ENCODE measurements around the gene TEX2. TPM values are rescaled to one million over a fixed set of nuclear protein-coding genes. Genes with fewer than 3 reads are reported as not detected.
A peak's percentile ranks its signal among the peaks of the same experiment; 100 is the strongest.

Gene TEX2
- total and polyA plus RNA-seq, 2 of the 13 experiments (the other 11 are each of a cell fraction or from before 2014, with no cell fraction given), result 21.4 to 37.7 TPM

GRCh38 chr17:64216338-64217248, 46.5 kb downstream of the TEX2 start (continued):
- TF ChIP-seq ETV5 (CRISPR knock-in tag; IDR thresholded peaks at IDR 0.05; ENCODE audit: borderline replicate concordance) (peak; percentile 74; the same call in 1 of the 2 replicates), DZIP1 (CRISPR knock-in tag; IDR thresholded peaks at IDR 0.05) (0 out of 2 replicates have a peak, but pooled peaks have one; percentile 59)

- intact Hi-C loops (cut with micrococcal nuclease; ENCODE audit: unreplicated experiment), result loop anchor here (1.0 to 5.0 kb wide), 4 partner anchors 25 to 66 kb away; partner anchors contain the start of gene TEX2
- Histone ChIP-seq H3K9ac (ENCODE audit: insufficient read depth, low read depth, low read length) (peak overlapping the region; percentile 81), H3K4me2 (ENCODE audit: low read depth, low read length) (peak overlapping the region; percentile 97), H3K9me3 (ENCODE audit: low read length) (no peaks in the 10 kb centered on the region), H3K4me3 (replicated peaks in 1 of 3; ENCODE audit: insufficient read depth in 1 of 3, low read depth in 2 of 3, low read length in 3 of 3) (peak overlapping the region in 2 of 3 experiments; percentile 55 to 68; a peak in 3 of 6 replicates), H3K27me3 (ENCODE audit: control insufficient read depth in 1 of 2, insufficient read depth in 2 of 2, low read length in 2 of 2) (no peaks in the 10 kb centered on the region), H3K27ac (ENCODE audit: extremely low read length, insufficient read depth, low read length) (peak overlapping the region; percentile 97), H4K20me1 (ENCODE audit: insufficient read depth, low read length) (no peaks in the 10 kb centered on the region), H2AFZ (ENCODE audit: low read length) (no peak overlapping the region), H3K36me3 (replicated peaks in 1 of 2; ENCODE audit: control insufficient read depth in 1 of 2, insufficient read depth in 2 of 2, low read length in 2 of 2) (peaks cover 14 to 24% of the 10 kb centered on the region in 2 experiments), H3K79me2 (ENCODE audit: insufficient read depth, low read length) (peaks cover 36% of the 10 kb centered on the region), H3K4me1 (ENCODE audit: insufficient read depth, low read length) (peaks cover 48% of the 10 kb centered on the region)
- in situ Hi-C loops (cut with HindIII; ENCODE audit: extremely low pct_ligation_motif_present, low pct_unique_long_range_greater_than_20kb), result no loop called here
- no peak for DNase-seq (ENCODE audit: low spot score)
- no TSS peak for BruUV-seq (replicated peaks)
- no peak for ATAC-seq
- CTCF ChIA-PET (ENCODE audit: low intra/inter-chr PET ratio, low total read pairs), result interaction anchor here (1.2 to 1.3 kb wide), 2 partner anchors 65 to 75 kb away, joined by 3 to 6 read pairs; no protein-coding TSS in a partner anchor
- WGBS (ENCODE audit: low lambda C conversion rate), result 28% methylated on average over 2 of the region's 2 CpGs
- FAIRE-seq, result no peak
- POLR2A ChIA-PET, result interaction anchor here (0.9 to 6.1 kb wide), 12 partner anchors 9 to 141 kb away, joined by 3 to 127 read pairs (median 16); partner anchors contain the start of gene TEX2
- TF ChIP-seq SP2 (CRISPR knock-in tag; IDR thresholded peaks at IDR 0.05) (peak; percentile 9; the same call in 1 of the 2 replicates), ZNF446 (CRISPR knock-in tag; IDR thresholded peaks at IDR 0.05) (peak; percentile 33; the same call in 1 of the 2 replicates), ZFP36 (IDR thresholded peaks at IDR 0.05; ENCODE audit: borderline replicate concordance, low read depth, low read length, partially characterized antibody) (no peak), MTA1 (CRISPR knock-in tag; IDR thresholded peaks at IDR 0.05; ENCODE audit: borderline replicate concordance) (no peak), IKZF4 (CRISPR knock-in tag; IDR thresholded peaks at IDR 0.05; ENCODE audit: borderline replicate concordance, low read depth, not compliant biosample characterization) (no peak), THAP9 (CRISPR knock-in tag; IDR thresholded peaks at IDR 0.05; ENCODE audit: borderline replicate concordance) (no peak), NFIC (IDR thresholded peaks at IDR 0.05; ENCODE audit: low read length) (0 out of 2 replicates have a peak, but pooled peaks have one; percentile 13), AFF4 (CRISPR knock-in tag; IDR thresholded peaks at IDR 0.05) (no peak)
Measured at GRCh38 chr17:64216000-64216337, 47.1 kb downstream of the TEX2 start.

Measured in HepG2 (cell line).